Activated B cell treated with CpG ODN at 0.5 μM for 24 hours (primary cell): ENCODE data around the gene ADGRG3. TPM values are rescaled to one million over a fixed set of nuclear protein-coding genes. Genes with fewer than 3 reads are reported as not detected.

ENCODE experiments used
- ATAC-seq: fragments of 200-7000 bp; cut with Tn5 transposase; one replicate; pipeline ENCODE4 v1.10.0; 2021; ENCODE audit warnings: low read depth, mild to moderate bottlenecking, moderate library complexity
- CTCF ChIA-PET: fragments of 350-600 bp; sonication (Branson Sonifier 250); formaldehyde crosslinking; loops from one replicate; lab custom pipeline; 2021; ENCODE audit warnings: antibody characterized with exemption; lab: Charles Lee
- POLR2A ChIA-PET: fragments of 350-600 bp; sonication (Branson Sonifier 250); formaldehyde crosslinking; loops from one replicate; lab custom pipeline; 2021; ENCODE audit warnings: antibody characterized with exemption; lab: Charles Lee
- DNase-seq: peaks from one replicate; pipeline ENCODE4 v3.0.0; 2022
- H3K27ac Mint-ChIP-seq: one replicate; pipeline ENCODE4 v1.8.0; 2020; ENCODE audit warnings: mixed read lengths
- H3K27me3 Mint-ChIP-seq: one replicate; pipeline ENCODE4 v1.8.0; 2021; ENCODE audit warnings: mixed read lengths
- H3K36me3 Mint-ChIP-seq: one replicate; pipeline ENCODE4 v1.8.0; 2021; ENCODE audit warnings: low read depth, mixed read lengths
- H3K4me1 Mint-ChIP-seq: one replicate; pipeline ENCODE4 v1.8.0; 2021; ENCODE audit warnings: mixed read lengths
- H3K4me3 Mint-ChIP-seq: one replicate; pipeline ENCODE4 v1.8.0; 2020; ENCODE audit warnings: mild to moderate bottlenecking, mixed read lengths
- H3K9me3 Mint-ChIP-seq: one replicate; pipeline ENCODE4 v1.8.0; 2020; ENCODE audit warnings: mixed read lengths
- intact Hi-C: fragments of 100-400 bp; cut with micrococcal nuclease; formaldehyde crosslinking; loops from one replicate; pipeline ENCODE4 v1.15.1; 2024
- total RNA-seq: library from RNA; stranded (reverse); gene quantifications from 2 replicates; pipeline ENCODE4 v1.2.3, GENCODE V29; 2022
- TF ChIP-seq, protein P1 (sequence below): fragments of 200-600 bp; IDR thresholded peaks from one replicate; pipeline ENCODE4 v1.8.0; 2022; ENCODE audit warnings: antibody characterized with exemption, mild to moderate bottlenecking

ADGRG3 gene
- total RNA-seq, 1 donor from 2014 or later, result not detected

DNA sequence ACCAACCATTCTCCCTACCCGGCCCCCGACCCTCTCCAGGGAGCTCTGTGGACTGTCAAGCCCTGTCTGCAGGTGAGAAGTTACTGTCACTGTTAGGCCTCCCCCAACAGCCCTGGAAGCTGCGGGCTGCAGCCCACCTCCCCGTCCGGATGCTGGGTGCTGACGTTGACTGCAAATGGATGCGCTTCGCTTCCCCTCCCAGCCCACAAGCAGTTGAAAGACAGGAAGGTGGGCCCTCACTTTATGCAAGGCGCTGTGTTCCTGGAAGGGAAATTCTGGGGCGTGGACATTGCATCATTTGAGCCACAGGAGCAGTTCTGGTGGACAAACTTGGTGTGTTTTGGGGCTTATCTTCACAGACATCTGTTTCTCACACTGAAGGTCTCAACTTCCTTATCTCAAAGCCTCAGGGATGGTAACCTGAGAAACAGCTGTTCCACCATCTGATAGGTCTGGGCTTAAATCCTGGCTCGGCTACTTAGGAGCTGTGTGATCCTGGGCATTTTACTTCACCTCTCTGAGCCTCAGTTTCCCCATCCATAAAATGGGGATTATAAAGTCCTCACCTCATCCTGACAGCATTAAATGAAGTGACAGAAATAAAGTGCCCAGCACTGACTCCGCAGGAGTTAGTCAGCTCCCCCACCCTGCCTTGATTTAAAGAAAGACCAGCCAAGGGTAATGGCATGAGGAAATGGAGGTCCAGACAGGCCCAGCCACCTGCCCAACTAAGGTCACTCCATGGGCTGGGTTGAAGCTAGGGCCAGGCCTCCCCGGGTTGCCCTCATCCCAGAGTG is 21.9 kb downstream of the ADGRG3 start:
- H3K36me3 Mint-ChIP-seq, result no peaks in the 10 kb centered on the region
- peaks cover 28% of the 10 kb centered on the region for H3K4me1 Mint-ChIP-seq
- ChIA-PET POLR2A (interaction anchor here (0.6 to 1.8 kb wide), 4 partner anchors 20 to 937 kb away, joined by 4 to 14 read pairs (median 9); partner anchors contain the start of gene KATNB1), CTCF (no interaction called here)
- peak; percentile 74 for ATAC-seq
- intact Hi-C loops, result loop anchor here (1.0 kb wide), 1 partner anchor 45 kb away; the partner anchor contains the start of gene KATNB1
- DNase-seq, result peak; percentile 45
- TF ChIP-seq, protein P1, sequence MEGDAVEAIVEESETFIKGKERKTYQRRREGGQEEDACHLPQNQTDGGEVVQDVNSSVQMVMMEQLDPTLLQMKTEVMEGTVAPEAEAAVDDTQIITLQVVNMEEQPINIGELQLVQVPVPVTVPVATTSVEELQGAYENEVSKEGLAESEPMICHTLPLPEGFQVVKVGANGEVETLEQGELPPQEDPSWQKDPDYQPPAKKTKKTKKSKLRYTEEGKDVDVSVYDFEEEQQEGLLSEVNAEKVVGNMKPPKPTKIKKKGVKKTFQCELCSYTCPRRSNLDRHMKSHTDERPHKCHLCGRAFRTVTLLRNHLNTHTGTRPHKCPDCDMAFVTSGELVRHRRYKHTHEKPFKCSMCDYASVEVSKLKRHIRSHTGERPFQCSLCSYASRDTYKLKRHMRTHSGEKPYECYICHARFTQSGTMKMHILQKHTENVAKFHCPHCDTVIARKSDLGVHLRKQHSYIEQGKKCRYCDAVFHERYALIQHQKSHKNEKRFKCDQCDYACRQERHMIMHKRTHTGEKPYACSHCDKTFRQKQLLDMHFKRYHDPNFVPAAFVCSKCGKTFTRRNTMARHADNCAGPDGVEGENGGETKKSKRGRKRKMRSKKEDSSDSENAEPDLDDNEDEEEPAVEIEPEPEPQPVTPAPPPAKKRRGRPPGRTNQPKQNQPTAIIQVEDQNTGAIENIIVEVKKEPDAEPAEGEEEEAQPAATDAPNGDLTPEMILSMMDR, result no peak
- no peaks in the 10 kb centered on the region for H3K9me3 Mint-ChIP-seq
- H3K27ac Mint-ChIP-seq, result peak overlapping the region; percentile 82
- no peaks in the 10 kb centered on the region for H3K27me3 Mint-ChIP-seq
- H3K4me3 Mint-ChIP-seq, result peak overlapping the region; percentile 36

- TF ChIP-seq, protein P1, result no peak
- Mint-ChIP-seq H3K27ac (peak overlapping the region; percentile 82), H3K4me1 (peaks cover 33% of the 10 kb centered on the region), H3K36me3 (no peaks in the 10 kb centered on the region), H3K27me3 (no peaks in the 10 kb centered on the region), H3K4me3 (no peak overlapping the region), H3K9me3 (no peaks in the 10 kb centered on the region)
- no peak for ATAC-seq
- CTCF ChIA-PET, result no interaction called here
- POLR2A ChIA-PET, result interaction anchor here (0.7 to 1.8 kb wide), 3 partner anchors 21 to 873 kb away, joined by 5 to 14 read pairs (median 12); partner anchors contain the start of gene KATNB1
- no peak for DNase-seq
- intact Hi-C loops, result loop anchor here (1.0 kb wide), 1 partner anchor 44 kb away; the partner anchor contains the start of gene KATNB1
These were observed 22.8 kb downstream of the ADGRG3 start for GRCh38 chr16:57690782-57691471.

- no peak overlapping the region for H3K27ac Mint-ChIP-seq
- POLR2A ChIA-PET, result no interaction called here
These were observed 24.5 kb downstream of the ADGRG3 start for GRCh38 chr16:57692636-57693035.

GRCh38 chr16:57693550-57693949 is 25.4 kb downstream of the ADGRG3 start:
- Mint-ChIP-seq H3K4me1 (peaks cover 32% of the 10 kb centered on the region), H3K27me3 (no peaks in the 10 kb centered on the region), H3K4me3 (no peak overlapping the region), H3K9me3 (no peaks in the 10 kb centered on the region), H3K27ac (no peak overlapping the region), H3K36me3 (no peaks in the 10 kb centered on the region)
- POLR2A ChIA-PET, result no interaction called here
- no peak for DNase-seq
- intact Hi-C loops, result no loop called here
- CTCF ChIA-PET, result no interaction called here
- ATAC-seq, result no peak
- TF ChIP-seq, protein P1, result no peak

More at GRCh38 chr16:57692636-57693035, 24.5 kb downstream of the ADGRG3 start:
- intact Hi-C loops, result no loop called here
- TF ChIP-seq, protein P1, result no peak
- H3K4me1 Mint-ChIP-seq, result peaks cover 33% of the 10 kb centered on the region
- ATAC-seq (no peak), DNase-seq (no peak)
- CTCF ChIA-PET, result no interaction called here
- no peaks in the 10 kb centered on the region for H3K36me3 Mint-ChIP-seq
- H3K27me3 Mint-ChIP-seq, result no peaks in the 10 kb centered on the region
- no peak overlapping the region for H3K4me3 Mint-ChIP-seq
- no peaks in the 10 kb centered on the region for H3K9me3 Mint-ChIP-seq
